Central memory CD8-positive, alpha-beta T cell (primary cell): ENCODE results near the gene ARHGEF7.

Experiments used
- ATAC-seq: fragments of 150-1000 bp; cut with Tn5 transposase; replicated peaks from 2 replicates; pipeline ENCODE4 v1.10.0; 2022; ENCODE audit warnings: mild to moderate bottlenecking, moderate FRiP score, moderate number of reproducible peaks; ENCODE audit not compliant: poor library complexity, severe bottlenecking; ENCODE audit errors: extremely low read depth
- DNase-seq, 2 donors: peaks; one replicate each; pipeline ENCODE4 v3.0.0; 2021; ENCODE audit warnings: low spot score in 2 of 2
- H3K27ac Mint-ChIP-seq: one replicate; pipeline ENCODE4 v1.8.0; 2022; ENCODE audit warnings: low read depth, mild to moderate bottlenecking, moderate library complexity, mixed read lengths
- H3K27me3 Mint-ChIP-seq: one replicate; pipeline ENCODE4 v1.8.0; 2022; ENCODE audit warnings: mixed read lengths
- H3K36me3 Mint-ChIP-seq: one replicate; pipeline ENCODE4 v1.8.0; 2022; ENCODE audit warnings: mild to moderate bottlenecking, moderate library complexity, mixed read lengths; ENCODE audit not compliant: insufficient read depth
- H3K4me1 Mint-ChIP-seq: one replicate; pipeline ENCODE4 v1.8.0; 2022; ENCODE audit warnings: mixed read lengths
- H3K4me3 Mint-ChIP-seq: one replicate; pipeline ENCODE4 v1.8.0; 2022; ENCODE audit warnings: mild to moderate bottlenecking, moderate library complexity, mixed read lengths
- H3K9me3 Mint-ChIP-seq: one replicate; pipeline ENCODE4 v1.8.0; 2022; ENCODE audit warnings: mixed read lengths

ARHGEF7 gene

GRCh38 chr13:111215081-111216047 lies 100.3 kb downstream of the ARHGEF7 start:
- peaks cover 9% of the 10 kb centered on the region for H3K36me3 Mint-ChIP-seq
- H3K4me3 Mint-ChIP-seq = no peak overlapping the region
- no peaks in the 10 kb centered on the region for H3K27me3 Mint-ChIP-seq
- H3K4me1 Mint-ChIP-seq = peaks cover 64% of the 10 kb centered on the region
- no peaks in the 10 kb centered on the region for H3K9me3 Mint-ChIP-seq
- DNase-seq (no peak), ATAC-seq (no peak)
- peak overlapping the region; percentile 70 for H3K27ac Mint-ChIP-seq

GRCh38 chr13:111216166-111216960 lies 101.3 kb downstream of the ARHGEF7 start:
- H3K4me1 Mint-ChIP-seq = peaks cover 58% of the 10 kb centered on the region
- H3K27me3 Mint-ChIP-seq = no peaks in the 10 kb centered on the region
- H3K27ac Mint-ChIP-seq = peak overlapping the region; percentile 70
- DNase-seq = no peak
- no peak overlapping the region for H3K4me3 Mint-ChIP-seq
- peaks cover 9% of the 10 kb centered on the region for H3K36me3 Mint-ChIP-seq
- ATAC-seq = peak; percentile 46
- H3K9me3 Mint-ChIP-seq = no peaks in the 10 kb centered on the region

GRCh38 chr13:111217641-111218040 lies 102.5 kb downstream of the ARHGEF7 start:
- DNase-seq (no peak), ATAC-seq (no peak)
- no peak overlapping the region for H3K27ac Mint-ChIP-seq
- no peak overlapping the region for H3K4me3 Mint-ChIP-seq
- no peaks in the 10 kb centered on the region for H3K27me3 Mint-ChIP-seq
- H3K9me3 Mint-ChIP-seq = no peaks in the 10 kb centered on the region
- peaks cover 11% of the 10 kb centered on the region for H3K36me3 Mint-ChIP-seq
- H3K4me1 Mint-ChIP-seq = peaks cover 48% of the 10 kb centered on the region

- ATAC-seq (no peak), DNase-seq (no peak)
- H3K4me3 Mint-ChIP-seq = no peak overlapping the region
- H3K9me3 Mint-ChIP-seq = no peaks in the 10 kb centered on the region
- H3K27me3 Mint-ChIP-seq = no peaks in the 10 kb centered on the region
- H3K4me1 Mint-ChIP-seq = peaks cover 36% of the 10 kb centered on the region
- peaks cover 10% of the 10 kb centered on the region for H3K36me3 Mint-ChIP-seq
- no peak overlapping the region for H3K27ac Mint-ChIP-seq
These were observed 104.2 kb downstream of the ARHGEF7 start for GRCh38 chr13:111219280-111219679.

GRCh38 chr13:111219950-111220349 lies 104.8 kb downstream of the ARHGEF7 start:
- DNase-seq (no peak), ATAC-seq (no peak)
- Mint-ChIP-seq H3K9me3 (no peaks in the 10 kb centered on the region), H3K27ac (no peak overlapping the region), H3K36me3 (peaks cover 12% of the 10 kb centered on the region), H3K27me3 (no peaks in the 10 kb centered on the region), H3K4me1 (peaks cover 33% of the 10 kb centered on the region), H3K4me3 (no peak overlapping the region)

- ATAC-seq (no peak), DNase-seq (no peak)
- Mint-ChIP-seq H3K4me1 (peaks cover 15% of the 10 kb centered on the region), H3K9me3 (no peaks in the 10 kb centered on the region), H3K27ac (no peak overlapping the region), H3K4me3 (no peak overlapping the region), H3K36me3 (peaks cover 13% of the 10 kb centered on the region), H3K27me3 (no peaks in the 10 kb centered on the region)
These were observed 110.1 kb downstream of the ARHGEF7 start for GRCh38 chr13:111225166-111225565.

GRCh38 chr13:111225810-111226546 lies 110.9 kb downstream of the ARHGEF7 start:
- peaks cover 15% of the 10 kb centered on the region for H3K4me1 Mint-ChIP-seq
- H3K9me3 Mint-ChIP-seq = no peaks in the 10 kb centered on the region
- no peaks in the 10 kb centered on the region for H3K27me3 Mint-ChIP-seq
- H3K27ac Mint-ChIP-seq = no peak overlapping the region
- DNase-seq (no peak), ATAC-seq (no peak)
- no peak overlapping the region for H3K4me3 Mint-ChIP-seq
- peaks cover 14% of the 10 kb centered on the region for H3K36me3 Mint-ChIP-seq

GRCh38 chr13:111227405-111227804 lies 112.3 kb downstream of the ARHGEF7 start:
- Mint-ChIP-seq H3K4me1 (peaks cover 29% of the 10 kb centered on the region), H3K4me3 (no peak overlapping the region), H3K27ac (no peak overlapping the region), H3K27me3 (no peaks in the 10 kb centered on the region), H3K36me3 (peaks cover 18% of the 10 kb centered on the region), H3K9me3 (no peaks in the 10 kb centered on the region)
- ATAC-seq (no peak), DNase-seq (no peak)

- DNase-seq (no peak), ATAC-seq (no peak)
- Mint-ChIP-seq H3K9me3 (no peaks in the 10 kb centered on the region), H3K4me3 (no peak overlapping the region), H3K4me1 (peaks cover 34% of the 10 kb centered on the region), H3K27me3 (no peaks in the 10 kb centered on the region), H3K27ac (no peak overlapping the region), H3K36me3 (peaks cover 20% of the 10 kb centered on the region)
These were observed 113.4 kb downstream of the ARHGEF7 start for GRCh38 chr13:111228262-111229144.

GRCh38 chr13:111230385-111230930 lies 115.3 kb downstream of the ARHGEF7 start:
- Mint-ChIP-seq H3K4me1 (peaks cover 34% of the 10 kb centered on the region), H3K9me3 (no peaks in the 10 kb centered on the region), H3K27ac (no peak overlapping the region), H3K36me3 (peaks cover 13% of the 10 kb centered on the region), H3K27me3 (no peaks in the 10 kb centered on the region), H3K4me3 (no peak overlapping the region)
- ATAC-seq = no peak
- DNase-seq = no peak

- DNase-seq = no peak
- H3K36me3 Mint-ChIP-seq = peaks cover 14% of the 10 kb centered on the region
- H3K9me3 Mint-ChIP-seq = no peaks in the 10 kb centered on the region
- no peaks in the 10 kb centered on the region for H3K27me3 Mint-ChIP-seq
- H3K27ac Mint-ChIP-seq = no peak overlapping the region
- no peak overlapping the region for H3K4me3 Mint-ChIP-seq
- ATAC-seq = no peak
- H3K4me1 Mint-ChIP-seq = peaks cover 26% of the 10 kb centered on the region
These were observed 117.1 kb downstream of the ARHGEF7 start for GRCh38 chr13:111232191-111232590.
